ENCODE data around the gene HYPK. TPM values are rescaled to one million over a fixed set of nuclear protein-coding genes. Genes with fewer than 3 reads are reported as not detected.
A peak's percentile ranks its signal among the peaks of the same experiment; 100 is the strongest.
"Not testable (repeated sequence)": the region's sequence is repeated elsewhere in the genome, so short reads cannot be mapped to it uniquely, and the experiment has no call there.

HYPK gene
- total RNA-seq, 1 donor from 2014 or later, result 10.3 TPM

GRCh38 chr15:43795197-43795596 lies 5.2 kb upstream of the HYPK start:
- DNase-seq (ENCODE audit: low read depth, low spot score), result no peak

GRCh38 chr15:43795997-43796396 lies 4.4 kb upstream of the HYPK start:
- no peak for DNase-seq (ENCODE audit: low read depth, low spot score)

- no peak for DNase-seq (ENCODE audit: low read depth, low spot score)
These were observed 3.8 kb upstream of the HYPK start for GRCh38 chr15:43796566-43796965.

GRCh38 chr15:43799209-43799944 lies 1.0 kb upstream of the HYPK start:
- no peak for DNase-seq (ENCODE audit: low read depth, low spot score)

GRCh38 chr15:43799945-43800285 lies 484 bp upstream of the HYPK start, which contains the start of gene SERINC4:
Gene SERINC4, minus strand, starts transcription at chr15:43800220. Its CDS starts 234 bp downstream, at chr15:43799986.
- no peak for DNase-seq (ENCODE audit: low read depth, low spot score)

- DNase-seq (ENCODE audit: low read depth, low spot score), result not testable (repeated sequence)
These were observed 2.3 kb downstream of the HYPK start for GRCh38 chr15:43802676-43803075.

GRCh38 chr15:43808435-43808950 lies 8.1 kb downstream of the HYPK start:
- no peak for DNase-seq (ENCODE audit: low read depth, low spot score)

GRCh38 chr15:43808960-43809678 lies 8.7 kb downstream of the HYPK start:
- no peak for DNase-seq (ENCODE audit: low read depth, low spot score)

- not testable (repeated sequence) for DNase-seq (ENCODE audit: low read depth, low spot score)
These were observed 14.7 kb downstream of the HYPK start for GRCh38 chr15:43815064-43815463.

- no peak for DNase-seq (ENCODE audit: low read depth, low spot score)
These were observed 21.1 kb downstream of the HYPK start for GRCh38 chr15:43821505-43821904.

GRCh38 chr15:43824302-43825246 lies 24.2 kb downstream of the HYPK start, which contains the start of gene MFAP1:
Gene MFAP1, minus strand, starts transcription at chr15:43824690. Its CDS starts 121 bp downstream, at chr15:43824569.
- DNase-seq (ENCODE audit: low read depth, low spot score), result peak; percentile 90

- not testable (repeated sequence) for DNase-seq (ENCODE audit: low read depth, low spot score)
These were observed 24.9 kb downstream of the HYPK start for GRCh38 chr15:43825305-43825704.

GRCh38 chr15:43826029-43826507 lies 25.7 kb downstream of the HYPK start:
- no peak for DNase-seq (ENCODE audit: low read depth, low spot score)

- peak; percentile 47 for DNase-seq (ENCODE audit: low read depth, low spot score)
These were observed 26.3 kb downstream of the HYPK start, which contains the start of gene WDR76 for GRCh38 chr15:43826508-43827341. Gene WDR76, plus strand, starts transcription at chr15:43827002. Its CDS starts 31 bp downstream, at chr15:43827033.

GRCh38 chr15:43828061-43828657 lies 27.8 kb downstream of the HYPK start:
- no peak for DNase-seq (ENCODE audit: low read depth, low spot score)

- not testable (repeated sequence) for DNase-seq (ENCODE audit: low read depth, low spot score)
These were observed 29.6 kb downstream of the HYPK start for GRCh38 chr15:43829951-43830540.

GRCh38 chr15:43830691-43831275 lies 30.4 kb downstream of the HYPK start:
- not testable (repeated sequence) for DNase-seq (ENCODE audit: low read depth, low spot score)

- not testable (repeated sequence) for DNase-seq (ENCODE audit: low read depth, low spot score)
These were observed 31.2 kb downstream of the HYPK start for GRCh38 chr15:43831519-43832052.

GRCh38 chr15:43832485-43832884 lies 32.1 kb downstream of the HYPK start:
- not testable (repeated sequence) for DNase-seq (ENCODE audit: low read depth, low spot score)
